GM19099 (cell line): ENCODE measurements around the gene SYDE2.

Experiments used
- POLR2A ChIP-seq: IDR thresholded peaks from 3 replicates; pipeline ENCODE4 v1.6.1; 2011; ENCODE audit warnings: low read depth; ENCODE audit not compliant: insufficient read length; ENCODE audit errors: extremely low read depth

SYDE2 gene

GRCh38 chr1:85224295-85224694 is 23.5 kb upstream of the SYDE2 start:
- TF ChIP-seq POLR2A: no peak

GRCh38 chr1:85223334-85223733 is 22.5 kb upstream of the SYDE2 start:
- TF ChIP-seq POLR2A: no peak

DNA sequence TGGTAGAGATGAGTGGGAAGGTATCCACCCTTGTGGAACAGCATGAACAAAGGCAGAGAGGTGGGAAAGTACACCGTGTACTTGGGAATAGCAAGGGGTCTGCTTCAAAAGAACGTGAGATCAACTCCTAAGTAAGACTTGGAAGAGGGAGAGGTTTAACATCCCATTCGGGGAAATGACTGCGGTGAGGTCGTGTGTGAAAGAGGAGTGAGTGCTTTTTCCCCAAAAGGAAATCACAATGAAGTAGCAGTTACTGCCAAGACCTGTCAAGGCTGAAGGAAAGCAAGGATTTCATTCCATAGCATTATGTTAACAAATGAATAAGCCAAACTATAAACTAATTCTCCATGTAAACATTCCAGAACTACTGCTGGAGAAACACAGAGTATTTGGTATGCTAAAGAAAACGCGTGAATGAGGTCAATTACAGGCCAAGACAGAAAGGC is 20.0 kb upstream of the SYDE2 start:
- no peak for TF ChIP-seq POLR2A

- no peak for TF ChIP-seq POLR2A
Observed at GRCh38 chr1:85219853-85220610, 19.2 kb upstream of the SYDE2 start.

GRCh38 chr1:85216697-85217096 is 15.9 kb upstream of the SYDE2 start:
- TF ChIP-seq POLR2A: no peak

DNA sequence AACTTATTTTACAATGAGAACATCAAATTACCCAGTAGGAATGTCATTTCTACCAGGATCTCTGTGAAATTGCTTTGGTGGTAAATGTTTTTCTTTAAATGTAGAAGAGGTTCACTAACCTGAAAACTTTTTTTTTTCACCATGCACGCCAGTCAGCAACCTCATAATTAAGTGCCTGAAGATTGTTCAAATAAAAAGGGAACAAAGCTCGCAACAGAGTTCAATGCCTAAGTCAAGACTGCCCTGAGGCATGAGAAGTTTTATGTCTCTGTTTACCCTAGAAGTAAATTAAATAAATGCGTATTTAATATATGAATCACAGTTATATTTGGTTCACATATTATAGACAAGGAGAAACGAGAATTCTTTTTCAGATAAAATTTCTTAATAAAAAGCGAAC is 13.8 kb upstream of the SYDE2 start:
- TF ChIP-seq POLR2A: no peak

DNA sequence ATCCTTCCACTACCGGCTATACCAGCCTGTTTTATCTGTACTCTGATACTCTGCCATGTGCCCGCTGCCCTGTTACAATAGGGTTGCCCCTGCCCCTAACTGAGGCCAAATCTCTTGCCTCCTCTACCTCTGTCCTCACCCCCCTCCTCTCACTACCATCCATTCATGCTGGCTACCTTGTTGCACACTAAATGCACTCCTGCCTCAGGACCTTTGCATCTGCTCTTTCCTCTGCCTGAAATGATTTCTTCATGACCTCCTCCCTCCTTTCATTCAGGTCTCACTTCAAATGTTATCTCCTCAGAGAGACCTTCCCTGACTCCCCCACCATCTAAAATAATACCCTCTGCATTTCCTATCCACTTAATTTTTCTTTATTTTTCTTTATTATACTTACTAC is 7.7 kb upstream of the SYDE2 start:
- no peak for TF ChIP-seq POLR2A

DNA sequence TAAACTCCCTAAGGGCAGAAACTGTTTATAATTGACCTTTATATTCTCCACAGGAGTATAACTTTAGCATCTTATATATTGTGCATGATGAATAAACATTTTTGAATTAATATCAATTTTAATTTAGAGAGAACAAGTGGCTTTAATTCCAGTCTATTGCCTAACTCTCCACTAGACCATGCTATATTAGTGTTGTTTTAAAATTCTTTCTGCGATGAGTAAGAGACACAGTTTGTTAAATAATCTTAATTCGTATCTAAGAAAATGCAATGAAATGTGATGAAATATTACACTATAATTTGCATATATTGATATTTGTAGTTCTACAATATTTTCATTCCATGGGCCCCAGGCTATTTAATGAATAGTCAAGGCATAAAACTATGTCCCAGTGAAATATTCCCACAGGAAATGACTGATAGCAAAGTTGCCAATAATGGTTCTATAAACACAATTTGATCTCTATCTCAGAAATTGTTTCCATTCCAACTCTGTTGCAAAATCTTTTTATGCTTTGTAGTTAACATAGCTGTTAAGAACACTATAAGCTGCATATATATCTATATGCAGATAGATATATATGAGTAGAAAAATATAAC is 2.9 kb upstream of the SYDE2 start:
- no peak for TF ChIP-seq POLR2A

GRCh38 chr1:85202864-85203255 is 2.0 kb upstream of the SYDE2 start:
- TF ChIP-seq POLR2A: no peak

- TF ChIP-seq POLR2A: no peak
Observed at GRCh38 chr1:85202092-85202863, 1.5 kb upstream of the SYDE2 start.

DNA sequence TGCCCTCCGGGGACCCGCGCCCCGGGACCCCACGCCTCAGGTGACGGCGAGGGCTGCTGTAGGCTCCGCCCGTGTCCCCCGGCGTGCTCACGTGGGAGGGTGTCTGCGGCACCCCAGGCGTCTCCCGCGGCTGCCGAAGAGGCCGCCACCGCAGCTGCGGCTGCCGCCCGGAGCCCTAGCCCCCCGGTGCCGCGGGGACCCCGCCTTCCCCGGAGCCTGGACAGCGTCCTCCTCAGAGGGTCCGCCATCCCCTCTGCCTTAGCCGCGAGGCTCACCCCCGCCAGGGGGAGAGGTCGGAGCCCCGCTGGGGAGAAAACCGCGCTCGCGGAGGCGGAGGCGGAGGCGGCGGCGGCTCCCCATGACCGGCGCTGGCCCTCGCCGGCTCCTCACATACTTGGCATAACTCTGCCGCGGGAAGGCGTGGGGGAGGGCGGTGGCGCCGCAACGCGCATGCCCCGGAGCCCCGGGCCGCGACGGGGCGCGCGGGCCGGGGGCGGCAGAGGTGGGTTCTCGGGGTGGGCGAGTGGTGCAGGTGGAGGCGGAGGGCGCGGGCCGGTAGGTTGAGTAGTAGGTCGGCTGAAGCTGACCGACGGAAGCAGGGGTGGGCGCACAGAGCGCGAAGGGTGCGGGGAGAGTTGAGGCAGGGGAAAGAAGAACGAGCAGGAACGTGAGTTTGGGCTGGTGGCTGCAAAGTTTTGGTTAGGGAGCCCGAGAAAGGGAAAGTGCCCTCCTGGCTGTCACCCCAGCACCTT is 700 bp upstream of the SYDE2 start:
- no peak for TF ChIP-seq POLR2A

DNA sequence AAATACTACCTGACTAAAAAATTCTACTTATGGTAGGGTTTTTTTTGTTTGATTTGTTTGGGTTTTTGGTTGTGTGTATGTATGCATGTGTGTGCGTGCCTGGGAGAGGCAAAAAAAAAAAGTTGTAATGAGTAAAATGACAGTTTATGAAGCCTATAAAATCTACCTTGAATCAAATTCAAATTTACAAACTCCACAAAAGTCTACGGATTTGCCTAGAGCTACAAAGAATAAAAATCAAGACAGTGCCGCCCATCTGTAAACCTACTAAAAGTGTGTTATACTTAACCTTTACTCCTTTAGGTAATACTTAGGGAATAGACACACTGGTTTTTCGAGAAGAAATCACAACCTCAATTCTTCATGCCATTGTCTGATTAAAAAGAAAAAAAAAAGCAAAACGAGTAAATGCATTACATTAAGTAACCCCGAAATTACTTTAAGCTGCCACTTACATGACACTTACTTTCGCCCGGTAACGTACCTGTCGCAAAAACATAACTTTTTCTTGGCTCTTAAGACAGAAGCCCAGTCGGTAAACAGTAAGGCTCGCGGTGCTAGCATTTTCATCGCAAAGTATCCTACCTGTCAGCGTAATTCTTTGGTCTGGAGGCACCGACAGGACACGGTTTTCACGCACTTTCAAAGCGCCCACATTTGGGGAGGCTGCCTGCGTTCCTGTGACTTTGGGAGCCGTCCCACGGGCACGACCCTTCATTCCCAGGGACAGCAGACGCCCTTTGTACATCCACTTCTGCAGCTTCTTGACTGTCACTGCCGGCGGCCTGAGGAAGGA is 951 bp downstream of the SYDE2 start:
- TF ChIP-seq POLR2A: no peak

- TF ChIP-seq POLR2A: no peak
Observed at GRCh38 chr1:85198864-85199263, 2.0 kb downstream of the SYDE2 start.

DNA sequence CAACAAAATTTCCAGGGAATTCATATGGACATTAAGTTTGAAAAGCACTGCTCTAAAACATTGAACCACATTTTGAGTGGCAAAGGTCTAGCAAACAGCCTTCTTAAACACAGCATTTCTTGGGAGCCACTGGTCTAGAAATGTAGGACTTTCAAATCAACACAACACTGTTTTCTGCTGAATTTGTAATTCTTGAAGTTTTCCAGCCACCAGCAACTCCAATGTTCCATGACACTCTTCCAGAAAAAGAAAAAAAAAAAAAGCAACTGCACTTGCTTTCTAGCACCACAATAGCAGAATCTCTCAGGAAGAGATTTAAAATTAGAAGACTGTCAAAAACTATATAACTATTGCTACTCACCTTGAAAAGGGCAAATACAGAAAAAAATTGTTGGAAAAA is 4.5 kb downstream of the SYDE2 start:
- no peak for TF ChIP-seq POLR2A
